Measurements from ENCODE around the gene LDB2.
"Not testable (repeated sequence)": the region's sequence is repeated elsewhere in the genome, so short reads cannot be mapped to it uniquely, and the experiment has no call there.

The LDB2 gene

DNA sequence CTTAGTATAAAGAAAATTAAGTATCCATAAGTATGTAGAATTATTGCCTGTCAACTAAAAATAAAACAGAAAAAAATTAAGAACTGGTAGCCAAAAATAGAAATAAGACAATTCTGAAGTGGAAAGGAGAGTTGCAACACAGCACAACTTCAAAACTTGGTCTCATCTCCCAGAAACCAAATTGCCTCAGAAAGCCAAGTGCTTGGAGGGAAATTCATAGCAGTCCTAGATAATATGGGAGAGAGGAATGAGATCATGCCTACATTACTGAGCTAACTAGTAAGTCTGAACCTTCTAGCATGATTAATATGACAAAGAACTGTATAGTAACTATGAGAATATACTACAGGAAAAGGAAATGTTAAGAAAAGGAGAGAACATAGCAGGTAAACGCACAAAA is 256.5 kb downstream of the LDB2 start:
- H3K27ac Mint-ChIP-seq = no peak overlapping the region
- DNase-seq (ENCODE audit: low spot score in 2 of 2) (no peak), ATAC-seq (no peak)
- H3K4me3 Mint-ChIP-seq = no peak overlapping the region
- H3K36me3 Mint-ChIP-seq = no peaks in the 10 kb centered on the region
- no peaks in the 10 kb centered on the region for H3K4me1 Mint-ChIP-seq
- peaks cover 3% of the 10 kb centered on the region for H3K9me3 Mint-ChIP-seq

GRCh38 chr4:16636912-16637630 is 261.4 kb downstream of the LDB2 start:
- H3K4me1 Mint-ChIP-seq = no peaks in the 10 kb centered on the region
- no peak for ATAC-seq
- no peaks in the 10 kb centered on the region for H3K9me3 Mint-ChIP-seq
- H3K36me3 Mint-ChIP-seq = no peaks in the 10 kb centered on the region
- no peak overlapping the region for H3K4me3 Mint-ChIP-seq
- DNase-seq (ENCODE audit: low spot score in 2 of 2) = no peak
- no peak overlapping the region for H3K27ac Mint-ChIP-seq

- DNase-seq (ENCODE audit: low spot score in 2 of 2) (no peak), ATAC-seq (no peak)
- Mint-ChIP-seq H3K9me3 (no peaks in the 10 kb centered on the region), H3K4me3 (no peak overlapping the region), H3K27ac (no peak overlapping the region), H3K4me1 (no peaks in the 10 kb centered on the region), H3K36me3 (no peaks in the 10 kb centered on the region)
Measured at GRCh38 chr4:16636304-16636703, 262.1 kb downstream of the LDB2 start.

GRCh38 chr4:16629274-16629673 is 269.2 kb downstream of the LDB2 start:
- not testable (repeated sequence) for DNase-seq (ENCODE audit: low spot score in 2 of 2); H3K4me3 Mint-ChIP-seq; H3K36me3 Mint-ChIP-seq; H3K4me1 Mint-ChIP-seq; H3K27ac Mint-ChIP-seq; ATAC-seq; H3K9me3 Mint-ChIP-seq

DNA sequence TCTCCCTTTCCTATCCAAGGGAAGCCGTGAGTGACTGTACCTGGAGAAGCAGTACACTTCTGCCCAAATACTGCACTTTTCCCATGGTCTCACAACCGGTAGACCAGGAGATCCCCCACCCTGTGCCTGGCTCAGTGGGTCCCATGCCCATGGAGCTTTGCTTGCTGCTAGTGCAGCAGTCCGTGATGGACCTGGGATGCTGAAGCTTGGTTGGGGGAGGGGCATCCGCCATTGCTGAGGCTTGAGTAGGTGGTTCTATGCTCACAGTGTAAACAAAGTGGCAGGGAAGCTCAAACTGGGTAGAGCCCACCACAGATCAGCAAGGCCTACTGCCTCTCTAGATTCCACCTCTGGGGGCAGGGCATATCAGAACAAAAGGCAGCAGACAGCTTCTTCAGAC is 269.6 kb downstream of the LDB2 start:
- not testable (repeated sequence) for H3K4me1 Mint-ChIP-seq; DNase-seq (ENCODE audit: low spot score in 2 of 2); H3K36me3 Mint-ChIP-seq; H3K9me3 Mint-ChIP-seq; H3K27ac Mint-ChIP-seq; ATAC-seq; H3K4me3 Mint-ChIP-seq

DNA sequence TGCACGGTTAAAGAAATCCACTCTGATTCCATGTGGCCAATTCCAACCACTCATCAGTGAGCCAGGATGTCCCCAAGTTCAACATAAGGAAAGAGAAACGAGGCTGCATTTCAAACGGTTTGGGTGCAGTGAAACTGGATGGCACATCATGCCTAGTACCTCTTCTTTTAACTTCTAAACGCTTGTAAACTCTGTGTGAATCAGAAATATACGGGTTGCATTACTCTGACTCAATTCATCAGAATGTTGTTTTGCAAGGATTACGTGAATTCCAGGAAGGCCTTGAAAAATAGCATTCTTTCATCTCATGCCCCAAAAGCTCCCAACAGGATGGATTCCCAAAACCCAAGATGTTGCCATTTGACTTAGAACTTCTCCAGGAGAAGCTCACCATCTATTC is 270.4 kb downstream of the LDB2 start:
- Mint-ChIP-seq H3K4me1 (no peaks in the 10 kb centered on the region), H3K27ac (no peak overlapping the region), H3K9me3 (peaks cover 3% of the 10 kb centered on the region), H3K4me3 (no peak overlapping the region), H3K36me3 (no peaks in the 10 kb centered on the region)
- ATAC-seq (no peak), DNase-seq (ENCODE audit: low spot score in 2 of 2) (no peak)

DNA sequence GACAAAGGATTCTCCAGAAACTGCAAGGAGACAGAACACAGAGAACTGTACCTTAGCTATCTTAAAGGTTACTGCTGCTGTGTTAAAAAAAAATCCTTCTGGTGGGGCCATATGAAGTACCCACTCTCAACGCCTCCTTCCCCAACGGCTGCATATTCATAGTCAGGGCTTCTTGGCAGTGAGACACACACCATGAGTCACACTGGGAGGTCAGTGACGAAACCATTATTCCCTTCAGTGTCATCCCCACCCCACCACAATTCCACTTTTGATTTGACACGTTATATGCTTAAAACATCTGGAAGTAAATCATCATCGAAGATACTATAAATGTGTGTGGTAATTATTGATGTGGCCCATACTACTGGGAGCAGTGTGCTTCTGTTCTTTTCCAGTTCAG is 271.5 kb downstream of the LDB2 start:
- no peak for DNase-seq (ENCODE audit: low spot score in 2 of 2)
- no peaks in the 10 kb centered on the region for H3K36me3 Mint-ChIP-seq

DNA sequence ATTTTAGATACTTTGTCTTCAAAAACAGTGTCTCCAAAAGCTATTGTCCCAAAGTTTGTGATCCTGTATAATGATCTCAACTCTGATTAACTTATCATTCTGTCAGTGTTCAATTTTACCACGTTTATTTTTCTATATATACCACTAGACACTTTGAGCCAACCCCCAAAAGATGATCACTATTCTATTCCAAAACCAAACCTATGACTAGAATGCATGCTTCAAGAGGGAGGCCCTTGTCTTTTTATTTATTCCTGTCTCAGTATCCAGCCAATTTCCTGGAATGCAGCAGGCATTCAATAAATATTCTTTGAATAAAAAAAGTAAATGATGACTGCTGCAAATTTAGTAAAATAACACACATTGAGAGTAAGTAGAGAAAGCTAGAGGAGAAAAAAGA is 275.6 kb downstream of the LDB2 start:
- no peak overlapping the region for H3K4me3 Mint-ChIP-seq
- ATAC-seq = no peak
- no peaks in the 10 kb centered on the region for H3K4me1 Mint-ChIP-seq
- no peak overlapping the region for H3K27ac Mint-ChIP-seq
- DNase-seq (ENCODE audit: low spot score in 2 of 2) = no peak
- H3K9me3 Mint-ChIP-seq = peaks cover 2% of the 10 kb centered on the region
- no peaks in the 10 kb centered on the region for H3K36me3 Mint-ChIP-seq

More for the DNA sequence above, 271.5 kb downstream of the LDB2 start:
- peaks cover 3% of the 10 kb centered on the region for H3K9me3 Mint-ChIP-seq
- H3K27ac Mint-ChIP-seq = no peak overlapping the region
- H3K4me3 Mint-ChIP-seq = no peak overlapping the region
- ATAC-seq = no peak
- no peaks in the 10 kb centered on the region for H3K4me1 Mint-ChIP-seq

- no peaks in the 10 kb centered on the region for H3K4me1 Mint-ChIP-seq
- peaks cover 4% of the 10 kb centered on the region for H3K9me3 Mint-ChIP-seq
- DNase-seq (ENCODE audit: low spot score in 2 of 2) (no peak), ATAC-seq (no peak)
- H3K36me3 Mint-ChIP-seq = no peaks in the 10 kb centered on the region
- no peak overlapping the region for H3K27ac Mint-ChIP-seq
- no peak overlapping the region for H3K4me3 Mint-ChIP-seq
Measured at GRCh38 chr4:16617435-16617834, 281.0 kb downstream of the LDB2 start.

- no peaks in the 10 kb centered on the region for H3K4me1 Mint-ChIP-seq
- no peaks in the 10 kb centered on the region for H3K36me3 Mint-ChIP-seq
- DNase-seq (ENCODE audit: low spot score in 2 of 2) = no peak
- H3K9me3 Mint-ChIP-seq = peaks cover 8% of the 10 kb centered on the region
- ATAC-seq = no peak
- no peak overlapping the region for H3K4me3 Mint-ChIP-seq
- no peak overlapping the region for H3K27ac Mint-ChIP-seq
Measured at GRCh38 chr4:16617011-16617410, 281.4 kb downstream of the LDB2 start.

DNA sequence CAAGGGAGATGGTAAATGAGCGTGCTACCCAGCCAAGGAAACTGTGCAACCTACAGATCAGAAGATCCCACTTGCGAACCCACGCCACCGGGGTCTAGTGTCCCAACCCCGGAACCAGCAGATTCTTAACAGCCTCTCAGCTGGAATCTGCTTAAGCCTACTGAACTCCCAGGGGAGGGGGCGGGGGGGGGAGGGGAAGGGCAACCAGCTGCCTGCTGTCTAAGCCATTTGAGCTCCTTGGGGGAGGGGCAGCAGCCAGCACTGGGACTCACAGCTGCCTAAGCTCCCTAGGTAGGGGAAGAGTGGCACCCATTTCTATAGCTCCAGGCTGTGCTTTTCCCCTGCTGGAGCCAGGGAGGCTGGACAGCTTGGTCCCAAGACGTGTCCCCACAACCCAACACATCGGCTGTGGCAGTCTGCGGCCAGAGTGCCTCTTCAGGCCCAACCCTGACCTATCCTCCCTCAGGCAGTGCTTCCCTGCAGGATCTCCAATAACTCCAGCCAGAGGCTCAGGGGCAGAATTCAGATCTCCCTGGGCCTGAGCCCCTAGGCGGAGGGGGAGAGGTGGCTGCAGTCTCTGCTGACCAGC is 289.2 kb downstream of the LDB2 start:
- H3K36me3 Mint-ChIP-seq = no peaks in the 10 kb centered on the region
- H3K9me3 Mint-ChIP-seq = peaks cover 6% of the 10 kb centered on the region
- ATAC-seq (no peak), DNase-seq (ENCODE audit: low spot score in 2 of 2) (no peak)
- no peak overlapping the region for H3K4me3 Mint-ChIP-seq
- no peaks in the 10 kb centered on the region for H3K4me1 Mint-ChIP-seq
- H3K27ac Mint-ChIP-seq = no peak overlapping the region

DNA sequence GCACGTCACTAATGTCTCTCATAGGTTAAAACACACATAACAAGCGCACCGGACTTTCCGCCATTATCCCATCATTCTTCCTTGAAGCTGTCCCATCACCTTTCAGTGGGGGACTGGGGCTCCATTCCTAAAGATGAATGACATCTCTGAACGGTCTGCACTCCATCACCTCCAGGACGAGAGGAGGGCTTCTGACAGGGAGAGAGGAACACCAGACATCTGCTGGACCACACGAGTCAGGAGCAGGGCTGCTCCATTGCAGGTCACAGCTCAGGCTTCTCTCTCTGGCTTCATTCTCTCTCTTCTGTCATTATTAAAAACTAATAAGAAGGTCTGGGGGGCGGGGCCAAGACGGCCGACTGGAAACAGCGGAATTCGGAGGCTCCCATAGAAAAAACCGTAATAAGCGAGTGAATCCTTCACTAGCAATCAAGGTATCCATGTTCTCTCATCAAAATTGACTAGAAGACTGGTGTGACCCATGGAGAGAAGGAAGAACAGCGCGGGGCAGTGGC is 289.8 kb downstream of the LDB2 start:
- ATAC-seq = no peak
- Mint-ChIP-seq H3K4me1 (no peaks in the 10 kb centered on the region), H3K36me3 (no peaks in the 10 kb centered on the region), H3K4me3 (no peak overlapping the region), H3K9me3 (peaks cover 6% of the 10 kb centered on the region), H3K27ac (no peak overlapping the region)
- no peak for DNase-seq (ENCODE audit: low spot score in 2 of 2)

DNA sequence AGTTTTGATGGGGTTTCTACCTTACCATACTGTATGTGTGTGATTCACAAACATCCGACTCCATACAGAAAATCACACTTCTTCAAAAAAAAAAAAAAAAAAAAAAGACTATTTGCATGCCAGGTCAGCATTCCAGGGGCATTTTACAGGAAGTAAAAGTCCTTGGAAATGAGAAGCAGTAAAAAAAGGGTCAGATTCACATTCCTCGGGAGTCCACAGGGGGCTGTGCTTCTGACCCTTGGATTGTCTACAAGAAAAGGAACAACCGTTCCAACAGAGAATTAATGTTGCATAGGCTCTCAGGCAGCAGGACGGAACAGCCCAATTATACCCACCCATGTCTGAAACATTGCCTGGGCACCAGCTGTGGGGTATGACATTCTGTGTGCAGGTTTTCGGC is 290.3 kb downstream of the LDB2 start:
- no peak for DNase-seq (ENCODE audit: low spot score in 2 of 2)
- H3K9me3 Mint-ChIP-seq = peaks cover 6% of the 10 kb centered on the region
- no peaks in the 10 kb centered on the region for H3K4me1 Mint-ChIP-seq
- no peak for ATAC-seq
- H3K4me3 Mint-ChIP-seq = no peak overlapping the region
- H3K36me3 Mint-ChIP-seq = no peaks in the 10 kb centered on the region
- H3K27ac Mint-ChIP-seq = no peak overlapping the region

GRCh38 chr4:16607241-16608066 is 291.0 kb downstream of the LDB2 start:
- no peak overlapping the region for H3K27ac Mint-ChIP-seq
- H3K9me3 Mint-ChIP-seq = peaks cover 6% of the 10 kb centered on the region
- no peak for ATAC-seq

GRCh38 chr4:16606691-16607090 is 291.8 kb downstream of the LDB2 start:
- Mint-ChIP-seq H3K9me3 (peaks cover 4% of the 10 kb centered on the region), H3K4me1 (no peaks in the 10 kb centered on the region), H3K4me3 (no peak overlapping the region), H3K27ac (no peak overlapping the region), H3K36me3 (no peaks in the 10 kb centered on the region)
- ATAC-seq (no peak), DNase-seq (ENCODE audit: low spot score in 2 of 2) (no peak)

More at GRCh38 chr4:16607241-16608066, 291.0 kb downstream of the LDB2 start:
- H3K4me3 Mint-ChIP-seq = no peak overlapping the region
- no peak for DNase-seq (ENCODE audit: low spot score in 2 of 2)
- H3K36me3 Mint-ChIP-seq = no peaks in the 10 kb centered on the region
- H3K4me1 Mint-ChIP-seq = no peaks in the 10 kb centered on the region

GRCh38 chr4:16603178-16603577 is 295.3 kb downstream of the LDB2 start:
- ATAC-seq = no peak
- Mint-ChIP-seq H3K9me3 (peaks cover 3% of the 10 kb centered on the region), H3K4me3 (no peak overlapping the region), H3K36me3 (no peaks in the 10 kb centered on the region), H3K4me1 (no peaks in the 10 kb centered on the region), H3K27ac (no peak overlapping the region)
- DNase-seq (ENCODE audit: low spot score in 2 of 2) = no peak

Measured in stimulated activated effector memory CD8-positive, alpha-beta T cell treated with anti-CD3 and anti-CD28 coated beads, Interleukin-12 subunit alpha, Interleukin-12 subunit beta, amount 100 ng/mL, for 72 hours (primary cell).